HepG2 (cell line): Measurements from ENCODE around the gene TMEM86B. TPM values are rescaled to one million over a fixed set of nuclear protein-coding genes. Genes with fewer than 3 reads are reported as not detected.

Experiments used
- ARID2 ChIP-seq: sonication (generic); formaldehyde crosslinking; IDR thresholded peaks from 2 replicates; pipeline ENCODE4 v1.8.1; 2022; ENCODE audit warnings: mild to moderate bottlenecking, missing genetic modification reagents, borderline replicate concordance
- CEBPG ChIP-seq: IDR thresholded peaks from 2 replicates; pipeline ENCODE4 v1.6.1; 2016
- CTCF ChIP-seq: sonication (generic); formaldehyde crosslinking; IDR thresholded peaks from 2 replicates; pipeline ENCODE4 v1.5.0; 2020; ENCODE audit warnings: mild to moderate bottlenecking, missing genetic modification reagents, moderate library complexity
- FOSL2 ChIP-seq: sonication (generic); formaldehyde crosslinking; IDR thresholded peaks from 2 replicates; pipeline ENCODE4 v1.4.0; 2020; ENCODE audit warnings: missing genetic modification reagents
- HMGXB4 ChIP-seq, 2 experiments: sonication (generic) in 1 of 2; formaldehyde crosslinking in 1 of 2; IDR thresholded peaks; 2 replicates each; pipeline versions ENCODE4 v1.4.0 to v1.6.1; 2018 to 2020; ENCODE audit warnings: missing genetic modification reagents in 2 of 2, borderline replicate concordance in 1 of 2, low read depth in 1 of 2, mild to moderate bottlenecking in 1 of 2, missing biosample characterization in 1 of 2
- IRF2 ChIP-seq: IDR thresholded peaks from 2 replicates; pipeline ENCODE4 v1.6.1; 2018; ENCODE audit warnings: missing genetic modification reagents, missing compliant biosample characterization
- KDM1A ChIP-seq: IDR thresholded peaks from 2 replicates; pipeline ENCODE4 v1.6.1; 2016; ENCODE audit warnings: missing compliant biosample characterization
- MTA1 ChIP-seq: sonication (generic); formaldehyde crosslinking; IDR thresholded peaks from 2 replicates; pipeline ENCODE4 v1.4.0; 2020; ENCODE audit warnings: missing genetic modification reagents, mild to moderate bottlenecking, borderline replicate concordance
- NR2F6 ChIP-seq, 2 experiments: IDR thresholded peaks; 2 replicates each; pipeline ENCODE4 v1.6.1; 2016; ENCODE audit warnings: antibody characterized with exemption in 1 of 2, mild to moderate bottlenecking in 1 of 2
- POGK ChIP-seq: sonication (generic); formaldehyde crosslinking; conservative IDR thresholded peaks from 2 replicates; pipeline ENCODE4 v1.8.0; 2022; ENCODE audit warnings: mild to moderate bottlenecking, moderate library complexity, missing genetic modification reagents
- RAD21 ChIP-seq: fragments of 450-650 bp; formaldehyde crosslinking; IDR thresholded peaks from 2 replicates; pipeline ENCODE4 v1.5.0; 2020; ENCODE audit warnings: mild to moderate bottlenecking
- RARA ChIP-seq: IDR thresholded peaks from 2 replicates; pipeline ENCODE4 v1.6.1; 2016; ENCODE audit warnings: missing genetic modification reagents, missing compliant biosample characterization
- SAP130 ChIP-seq: IDR thresholded peaks from 2 replicates; pipeline ENCODE4 v1.6.1; 2016; ENCODE audit warnings: low read depth
- SMC3 ChIP-seq: IDR thresholded peaks from 2 replicates; pipeline ENCODE4 v1.6.1; 2011; ENCODE audit warnings: low read length, improper control_type of control experiment
- SOX5 ChIP-seq: IDR thresholded peaks from 2 replicates; pipeline ENCODE4 v1.6.1; 2016; ENCODE audit warnings: borderline replicate concordance
- SP5 ChIP-seq: IDR thresholded peaks from 2 replicates; pipeline ENCODE4 v1.6.1; 2016; ENCODE audit warnings: low read depth, borderline replicate concordance
- TOE1 ChIP-seq: sonication (generic); formaldehyde crosslinking; IDR thresholded peaks from 2 replicates; pipeline ENCODE4 v1.4.0; 2020; ENCODE audit warnings: mild to moderate bottlenecking, missing genetic modification reagents
- ZBTB33 ChIP-seq: sonication (generic); formaldehyde crosslinking; IDR thresholded peaks from 2 replicates; pipeline ENCODE4 v1.4.0; 2020; ENCODE audit warnings: missing genetic modification reagents
- ZKSCAN8 ChIP-seq: IDR thresholded peaks from 2 replicates; pipeline ENCODE4 v1.6.1; 2016; ENCODE audit warnings: borderline replicate concordance, missing genetic modification reagents, missing compliant biosample characterization
- ZNF280D ChIP-seq: sonication (generic); formaldehyde crosslinking; IDR thresholded peaks from 2 replicates; pipeline ENCODE4 v1.5.1; 2020; ENCODE audit warnings: mild to moderate bottlenecking, missing genetic modification reagents
- ZNF644 ChIP-seq: IDR thresholded peaks from 2 replicates; pipeline ENCODE4 v1.6.1; 2016; ENCODE audit warnings: low read depth
- polyA plus RNA-seq, 8 experiments: library from polyadenylated mRNA; depleted of rRNA in 3 of 8; stranded (reverse) in 7 of 8; unstranded in 1 of 8; fragments of >200 nt; fragmentation: Illumina TruSeq in 4 of 8; extraction: Trizol in 4 of 8; gene quantifications; 2 replicates each; pipeline versions ENCODE4 v1.2.1 to v1.2.3, GENCODE V29; 2011 to 2016; ENCODE audit warnings: low read depth in 4 of 8, missing spikeins in 1 of 8, mixed read lengths in 1 of 8; ENCODE audit not compliant: insufficient read depth in 1 of 8
- total RNA-seq, 5 experiments: library from RNA; depleted of rRNA; stranded (reverse); fragments of >200 nt; fragmentation: Illumina TruSeq; extraction: Trizol; gene quantifications; 2 replicates each; pipeline ENCODE4 v1.2.3, GENCODE V29; 2016; ENCODE audit warnings: low read depth in 1 of 5

TMEM86B gene
- total and polyA plus RNA-seq, 2 of the 13 experiments (the other 11 are each of a cell fraction or from before 2014, with no cell fraction given): 7.7 to 9.6 TPM

GRCh38 chr19:55212447-55212846 is 16.1 kb downstream of the TMEM86B start (continued):
- no peak for TF ChIP-seq HMGXB4 (CRISPR knock-in tag; IDR thresholded peaks at IDR 0.05; ENCODE audit: borderline replicate concordance in 1 of 2, low read depth in 1 of 2)
- TF ChIP-seq CTCF: peak; percentile 91
- TF ChIP-seq ZNF280D (CRISPR knock-in tag): peak; percentile 88
- TF ChIP-seq SAP130 (CRISPR knock-in tag): peak; percentile 52
- no peak for TF ChIP-seq ARID2
- TF ChIP-seq SP5 (CRISPR knock-in tag): peak; percentile 44; the same call in 1 of the 2 replicates
- 0 out of 2 replicates have a peak, but pooled peaks have one; percentile 29 for TF ChIP-seq POGK (CRISPR knock-in tag)
- peak; percentile 43; the same call in 1 of the 2 replicates for TF ChIP-seq IRF2 (CRISPR knock-in tag)
- 0 out of 2 replicates have a peak, but pooled peaks have one; percentile 7 for TF ChIP-seq CEBPG (CRISPR knock-in tag)
- TF ChIP-seq ZKSCAN8 (CRISPR knock-in tag): 0 out of 2 replicates have a peak, but pooled peaks have one; percentile 30
- 0 out of 2 replicates have a peak, but pooled peaks have one; percentile 19 for TF ChIP-seq KDM1A
- no peak for TF ChIP-seq TOE1
- peak; percentile 81 for TF ChIP-seq RAD21 (CRISPR knock-in tag)
- TF ChIP-seq MTA1 (CRISPR knock-in tag): no peak
- peak; percentile 92 for TF ChIP-seq SMC3
- peak; percentile 54; the same call in 1 of the 2 replicates for TF ChIP-seq FOSL2 (CRISPR knock-in tag)
- TF ChIP-seq ZBTB33 (CRISPR knock-in tag): 0 out of 2 replicates have a peak, but pooled peaks have one; percentile 20
- TF ChIP-seq ZNF644 (CRISPR knock-in tag): no peak
- peak; percentile 39; the same call in 1 of the 2 replicates for TF ChIP-seq SOX5 (CRISPR knock-in tag)
- peak; percentile 41; the same call in 1 of the 2 replicates for TF ChIP-seq RARA (CRISPR knock-in tag)
- TF ChIP-seq NR2F6 (IDR thresholded peaks at IDR 0.05): no peak
- peak; percentile 26; the same call in 1 of the 2 replicates for TF ChIP-seq NR2F6 (CRISPR knock-in tag; IDR thresholded peaks at IDR 0.05)
